Panc1 (cell line): ENCODE data around the gene RTCA. TPM values are rescaled to one million over a fixed set of nuclear protein-coding genes. Genes with fewer than 3 reads are reported as not detected.
"Not testable (repeated sequence)": the region's sequence is repeated elsewhere in the genome, so short reads cannot be mapped to it uniquely, and the experiment has no call there.

Source experiments
- ATAC-seq: fragments of 200-7000 bp; cut with Tn5 transposase; 2 replicates; pipeline ENCODE4 v1.9.1; 2020; ENCODE audit warnings: mild to moderate bottlenecking, moderate library complexity
- BruUV-seq: library from RNA; stranded (reverse); fragments of 400-500 nt; replicated peaks from 2 replicates; lab custom pipeline; 2021; lab: Mats Ljungman, UMichigan
- CTCF ChIA-PET: fragments of 300-600 bp; sonication (Branson Sonifier 250); formaldehyde crosslinking; loops from one replicate; lab custom pipeline; 2022; ENCODE audit warnings: antibody characterized with exemption; lab: Charles Lee
- POLR2A ChIA-PET: fragments of 300-600 bp; sonication (Branson Sonifier 250); formaldehyde crosslinking; loops from one replicate; lab custom pipeline; 2022; ENCODE audit warnings: antibody characterized with exemption; lab: Charles Lee
- DNase-seq: peaks from one replicate; pipeline ENCODE4 v3.0.0-alpha.2; 2010; ENCODE audit warnings: low read depth, low spot score
- H3K27ac ChIP-seq: 2 replicates; pipeline ENCODE4 v1.5.1; 2011; ENCODE audit warnings: mild to moderate bottlenecking, low read length, inconsistent platforms
- H3K27me3 ChIP-seq: fragments of 200-500 bp; sonication (Bioruptor generic); 2 replicates; pipeline ENCODE4 v1.6.0; 2014; ENCODE audit warnings: low read length, inconsistent platforms; ENCODE audit not compliant: control insufficient read depth, insufficient read depth
- H3K36me3 ChIP-seq: fragments of 200-500 bp; sonication (Bioruptor generic); 2 replicates; pipeline ENCODE4 v1.5.1; 2014; ENCODE audit warnings: inconsistent platforms, mild to moderate bottlenecking, low read length, moderate library complexity; ENCODE audit not compliant: control insufficient read depth, insufficient read depth
- H3K4me1 ChIP-seq: 2 replicates; pipeline ENCODE4 v1.5.1; 2011; ENCODE audit warnings: inconsistent platforms, mild to moderate bottlenecking, low read length, moderate library complexity; ENCODE audit not compliant: control insufficient read depth, insufficient read depth
- H3K4me3 ChIP-seq, 2 experiments: 2 replicates each; pipeline ENCODE4 v1.5.1; 2011 to 2012; ENCODE audit warnings: low read depth in 2 of 2, low read length in 2 of 2, mild to moderate bottlenecking in 2 of 2, inconsistent platforms in 1 of 2, moderate library complexity in 1 of 2
- H3K9me3 ChIP-seq: fragments of 200-500 bp; sonication (Bioruptor generic); 2 replicates; pipeline ENCODE4 v1.5.1; 2014; ENCODE audit warnings: low read depth, mild to moderate bottlenecking, inconsistent platforms, low read length, moderate library complexity; ENCODE audit not compliant: control insufficient read depth, insufficient read depth
- CTCF ChIP-seq: fragments of 450-650 bp; IDR thresholded peaks from 2 replicates; pipeline ENCODE4 v1.5.1; 2017; ENCODE audit warnings: mild to moderate bottlenecking
- POLR2AphosphoS5 ChIP-seq: IDR thresholded peaks from 2 replicates; pipeline ENCODE4 v1.6.1; 2012; ENCODE audit warnings: mild to moderate bottlenecking, low read depth, low read length, moderate library complexity
- SIN3A ChIP-seq: IDR thresholded peaks from 2 replicates; pipeline ENCODE4 v1.6.1; 2012; ENCODE audit warnings: low read depth, mild to moderate bottlenecking, low read length, moderate library complexity, borderline replicate concordance; ENCODE audit not compliant: insufficient read depth
- TCF7L2 ChIP-seq: IDR thresholded peaks from 2 replicates; pipeline ENCODE4 v1.6.1; 2011; ENCODE audit warnings: mild to moderate bottlenecking, low read depth, low read length, inconsistent platforms
- in situ Hi-C: cut with HindIII; loops from 2 replicates; pipeline ENCODE4 v1.10.0; 2016; ENCODE audit warnings: low sequenced_read_pairs, low pct_unique_long_range_greater_than_20kb
- intact Hi-C: fragments of 100-400 bp; cut with micrococcal nuclease; formaldehyde crosslinking; loops from one replicate; pipeline ENCODE4 v1.10.0; 2022; ENCODE audit not compliant: unreplicated experiment
- total RNA-seq: library from RNA; stranded (reverse); gene quantifications from one replicate; pipeline ENCODE4 v1.2.1, GENCODE V29; 2021; ENCODE audit not compliant: unreplicated experiment
- TF ChIP-seq, protein P1 (sequence below), 2 experiments: IDR thresholded peaks; 2 replicates each; pipeline ENCODE4 v1.6.1; 2011 to 2012; ENCODE audit warnings: low read depth in 2 of 2, control low read depth in 1 of 2, low read length in 1 of 2, mild to moderate bottlenecking in 1 of 2, moderate library complexity in 1 of 2; ENCODE audit not compliant: insufficient read depth in 1 of 2

Gene RTCA
- total RNA-seq, 1 experiment from 2014 or later, result 33.1 TPM

DNA sequence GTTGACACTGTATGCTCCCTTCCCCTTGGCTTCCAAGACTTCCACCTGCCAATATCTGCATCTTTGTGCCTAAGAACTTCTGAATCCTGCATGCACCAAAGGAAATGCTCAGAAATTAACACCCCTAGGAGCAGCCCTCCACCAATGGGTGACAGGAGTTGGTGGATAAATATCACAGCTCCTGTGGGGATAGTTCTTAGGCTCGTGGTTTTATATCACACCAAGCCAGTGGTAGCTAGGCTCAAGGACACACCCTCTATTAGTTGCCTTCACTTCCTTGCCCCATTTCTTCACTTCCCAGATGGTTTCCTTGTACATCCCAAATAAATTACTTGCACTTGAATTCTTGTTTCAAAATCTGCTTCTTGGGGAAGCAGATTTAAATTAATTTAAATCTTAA is 69.4 kb downstream of the RTCA start:
- Histone ChIP-seq H3K27ac (no peak overlapping the region), H3K36me3 (no peaks in the 10 kb centered on the region), H3K9me3 (no peaks in the 10 kb centered on the region), H3K4me3 (no peak overlapping the region), H3K27me3 (no peaks in the 10 kb centered on the region; the same call in 1 of the 2 replicates), H3K4me1 (no peaks in the 10 kb centered on the region)
- ATAC-seq (no peak), DNase-seq (no peak)
- in situ Hi-C loops, result no loop called here
- ChIA-PET POLR2A (no interaction called here), CTCF (no interaction called here)
- intact Hi-C loops, result no loop called here
- BruUV-seq, result no TSS peak
- TF ChIP-seq SIN3A (no peak), POLR2AphosphoS5 (no peak), CTCF (no peak), TCF7L2 (no peak)
- TF ChIP-seq, protein P1, sequence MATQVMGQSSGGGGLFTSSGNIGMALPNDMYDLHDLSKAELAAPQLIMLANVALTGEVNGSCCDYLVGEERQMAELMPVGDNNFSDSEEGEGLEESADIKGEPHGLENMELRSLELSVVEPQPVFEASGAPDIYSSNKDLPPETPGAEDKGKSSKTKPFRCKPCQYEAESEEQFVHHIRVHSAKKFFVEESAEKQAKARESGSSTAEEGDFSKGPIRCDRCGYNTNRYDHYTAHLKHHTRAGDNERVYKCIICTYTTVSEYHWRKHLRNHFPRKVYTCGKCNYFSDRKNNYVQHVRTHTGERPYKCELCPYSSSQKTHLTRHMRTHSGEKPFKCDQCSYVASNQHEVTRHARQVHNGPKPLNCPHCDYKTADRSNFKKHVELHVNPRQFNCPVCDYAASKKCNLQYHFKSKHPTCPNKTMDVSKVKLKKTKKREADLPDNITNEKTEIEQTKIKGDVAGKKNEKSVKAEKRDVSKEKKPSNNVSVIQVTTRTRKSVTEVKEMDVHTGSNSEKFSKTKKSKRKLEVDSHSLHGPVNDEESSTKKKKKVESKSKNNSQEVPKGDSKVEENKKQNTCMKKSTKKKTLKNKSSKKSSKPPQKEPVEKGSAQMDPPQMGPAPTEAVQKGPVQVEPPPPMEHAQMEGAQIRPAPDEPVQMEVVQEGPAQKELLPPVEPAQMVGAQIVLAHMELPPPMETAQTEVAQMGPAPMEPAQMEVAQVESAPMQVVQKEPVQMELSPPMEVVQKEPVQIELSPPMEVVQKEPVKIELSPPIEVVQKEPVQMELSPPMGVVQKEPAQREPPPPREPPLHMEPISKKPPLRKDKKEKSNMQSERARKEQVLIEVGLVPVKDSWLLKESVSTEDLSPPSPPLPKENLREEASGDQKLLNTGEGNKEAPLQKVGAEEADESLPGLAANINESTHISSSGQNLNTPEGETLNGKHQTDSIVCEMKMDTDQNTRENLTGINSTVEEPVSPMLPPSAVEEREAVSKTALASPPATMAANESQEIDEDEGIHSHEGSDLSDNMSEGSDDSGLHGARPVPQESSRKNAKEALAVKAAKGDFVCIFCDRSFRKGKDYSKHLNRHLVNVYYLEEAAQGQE (IDR thresholded peaks at IDR 0.05; ENCODE audit: insufficient read depth in 1 of 2, low read depth in 2 of 2, low read length in 1 of 2), result no peak

GRCh38 chr1:100337878-100338277 is 71.9 kb downstream of the RTCA start:
- H3K9me3 ChIP-seq, ATAC-seq, H3K36me3 ChIP-seq, POLR2A ChIA-PET, H3K27me3 ChIP-seq, H3K27ac ChIP-seq, DNase-seq, BruUV-seq, intact Hi-C loops, CTCF ChIA-PET, in situ Hi-C loops, H3K4me1 ChIP-seq, H3K4me3 ChIP-seq: not testable (repeated sequence)

- intact Hi-C loops, H3K27ac ChIP-seq, in situ Hi-C loops, DNase-seq, ATAC-seq, H3K4me1 ChIP-seq, H3K9me3 ChIP-seq, H3K4me3 ChIP-seq, CTCF ChIA-PET, H3K36me3 ChIP-seq, POLR2A ChIA-PET, H3K27me3 ChIP-seq, BruUV-seq: not testable (repeated sequence)
Measured at GRCh38 chr1:100339735-100340134, 73.7 kb downstream of the RTCA start.
